Effector memory CD4-positive, alpha-beta T cell (primary cell): Measurements from ENCODE around the gene TSPAN10.

ENCODE experiments used
- DNase-seq, 3 donors: peaks; one replicate each; pipeline ENCODE4 v3.0.0-alpha.2; 2020
- H3K27ac ChIP-seq: 2 replicates; pipeline ENCODE4 v1.7.0; 2013; ENCODE audit warnings: mild to moderate bottlenecking, low read length, moderate library complexity; ENCODE audit not compliant: insufficient read depth, poor library complexity, severe bottlenecking
- H3K27me3 ChIP-seq: replicated peaks from 2 replicates; pipeline ENCODE4 v1.7.0; 2013; ENCODE audit warnings: mild to moderate bottlenecking, low read length; ENCODE audit not compliant: insufficient read depth, control insufficient read depth, poor library complexity, severe bottlenecking
- H3K36me3 ChIP-seq: 2 replicates; pipeline ENCODE4 v1.7.0; 2013; ENCODE audit warnings: mild to moderate bottlenecking, low read length, moderate library complexity; ENCODE audit not compliant: control insufficient read depth, insufficient read depth
- H3K4me1 ChIP-seq: 2 replicates; pipeline ENCODE4 v1.7.0; 2013; ENCODE audit warnings: low read length, mild to moderate bottlenecking; ENCODE audit not compliant: control insufficient read depth, insufficient read depth, poor library complexity, severe bottlenecking
- H3K4me3 ChIP-seq: 2 replicates; pipeline ENCODE4 v1.7.0; 2013; ENCODE audit warnings: low read length, low read depth, mild to moderate bottlenecking; ENCODE audit not compliant: insufficient read depth, poor library complexity, severe bottlenecking
- H3K9me3 ChIP-seq: 2 replicates; pipeline ENCODE4 v1.7.0; 2013; ENCODE audit warnings: mild to moderate bottlenecking, low read length, moderate library complexity; ENCODE audit not compliant: control insufficient read depth

The TSPAN10 gene

DNA sequence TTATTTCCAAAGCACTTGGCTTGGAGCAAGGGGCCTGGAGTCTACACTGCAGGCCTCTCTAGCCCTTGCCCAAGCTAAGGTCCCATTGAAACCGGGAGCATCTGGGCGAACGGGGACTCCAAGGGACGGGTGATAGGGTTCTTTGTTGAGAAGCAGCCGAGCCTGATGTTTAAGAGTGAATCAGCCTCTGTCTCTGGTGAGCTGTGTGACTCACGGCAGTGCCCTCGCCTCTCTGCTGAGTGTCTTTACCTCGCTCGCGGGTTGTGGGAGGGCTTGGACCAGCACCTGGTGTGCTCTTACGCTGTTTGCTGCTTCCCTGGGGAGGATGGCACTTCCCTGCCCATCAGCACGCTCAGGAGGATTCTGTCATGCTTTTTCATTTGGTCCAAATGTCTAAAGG, 48.1 kb downstream of the TSPAN10 start:
- no peak for DNase-seq
- Histone ChIP-seq H3K4me1 (peaks cover 20% of the 10 kb centered on the region), H3K27me3 (no peaks in the 10 kb centered on the region), H3K36me3 (peaks cover 41% of the 10 kb centered on the region), H3K27ac (peak overlapping the region; percentile 67), H3K4me3 (peak overlapping the region; percentile 79), H3K9me3 (no peaks in the 10 kb centered on the region)

DNA sequence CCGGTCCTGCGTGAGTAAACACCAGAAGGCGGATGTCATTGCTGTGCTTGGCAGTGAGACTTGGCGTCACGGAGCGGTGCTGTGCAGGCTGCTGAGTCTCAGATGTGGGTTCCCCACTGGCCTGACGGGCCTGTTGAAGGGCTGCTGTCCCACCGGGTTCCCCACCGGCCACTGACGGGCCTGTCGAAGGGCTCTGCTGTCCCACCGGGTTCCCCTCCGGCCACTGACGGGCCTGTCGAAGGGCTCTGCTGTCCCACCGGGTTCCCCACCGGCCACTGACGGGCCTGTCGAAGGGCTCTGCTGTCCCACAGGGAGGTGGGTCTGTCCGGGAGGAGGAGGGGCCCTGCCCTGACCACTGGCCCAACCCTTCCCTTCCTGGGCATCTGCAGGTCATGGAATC, 49.6 kb downstream of the TSPAN10 start:
- H3K36me3 ChIP-seq: peaks cover 55% of the 10 kb centered on the region
- DNase-seq: no peak
- no peak overlapping the region for H3K27ac ChIP-seq
- peaks cover 20% of the 10 kb centered on the region for H3K4me1 ChIP-seq
- H3K27me3 ChIP-seq: no peaks in the 10 kb centered on the region
- H3K4me3 ChIP-seq: no peak overlapping the region
- H3K9me3 ChIP-seq: no peaks in the 10 kb centered on the region

DNA sequence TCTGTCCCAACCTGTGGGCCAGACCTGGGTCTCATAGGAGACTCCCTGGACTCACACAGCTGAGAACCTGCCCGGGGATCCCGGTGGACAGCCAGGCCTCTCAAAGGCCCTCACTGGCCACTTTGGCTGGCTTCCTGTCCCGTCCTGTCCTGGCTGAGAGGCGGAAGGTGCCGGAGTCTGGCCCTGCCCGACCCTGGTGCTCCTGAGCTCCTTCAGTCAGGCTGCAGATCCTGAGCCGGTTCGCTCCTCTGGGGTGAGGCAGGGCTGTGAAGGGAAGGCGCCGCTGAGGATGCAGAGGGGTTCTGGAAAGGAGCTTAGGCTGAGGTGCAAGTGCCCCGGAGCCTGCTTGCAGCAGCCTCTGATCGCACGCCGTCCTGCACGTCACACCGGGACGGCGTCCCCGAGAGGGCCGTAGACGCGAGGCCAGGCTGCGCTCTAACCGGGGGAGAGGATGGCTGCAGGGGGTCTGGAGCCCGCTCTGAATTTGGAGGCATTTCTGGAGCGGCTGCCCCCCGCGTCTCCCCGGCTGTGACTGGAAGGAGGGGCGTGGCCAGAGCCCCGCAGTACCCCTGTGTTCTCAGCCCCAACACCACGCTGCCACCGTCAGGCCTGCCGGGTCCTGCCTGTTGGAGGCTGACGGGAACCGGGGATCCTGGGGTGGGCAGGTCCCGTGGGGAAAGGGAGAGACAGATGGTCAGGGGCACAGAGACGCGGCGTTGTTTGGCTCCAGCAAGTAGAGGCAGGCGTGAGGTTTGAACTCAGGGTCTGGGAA, 51.0 kb downstream of the TSPAN10 start:
- no peaks in the 10 kb centered on the region for H3K27me3 ChIP-seq
- H3K9me3 ChIP-seq: no peaks in the 10 kb centered on the region
- peaks cover 69% of the 10 kb centered on the region for H3K36me3 ChIP-seq
- peaks cover 14% of the 10 kb centered on the region for H3K4me1 ChIP-seq
- H3K4me3 ChIP-seq: no peak overlapping the region
- DNase-seq: no peak
- H3K27ac ChIP-seq: no peak overlapping the region

DNA sequence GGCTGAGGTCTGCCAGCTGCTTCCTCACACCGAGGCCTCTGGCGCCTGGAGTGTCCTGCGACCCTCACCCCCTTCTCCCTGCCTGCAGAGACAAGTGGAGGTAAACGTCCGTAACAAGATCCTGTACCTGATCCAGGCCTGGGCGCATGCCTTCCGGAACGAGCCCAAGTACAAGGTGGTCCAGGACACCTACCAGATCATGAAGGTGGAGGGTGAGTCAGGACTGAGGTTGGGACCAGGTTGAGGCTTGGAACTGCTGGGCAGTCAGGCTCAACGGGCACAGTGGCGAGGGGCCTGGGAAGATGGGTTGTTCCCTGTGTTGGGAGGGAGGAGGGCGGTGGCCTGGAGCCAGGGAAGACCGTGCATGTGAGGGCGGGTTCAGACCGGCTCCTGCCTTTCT, 51.6 kb downstream of the TSPAN10 start:
- H3K27me3 ChIP-seq: no peaks in the 10 kb centered on the region
- H3K27ac ChIP-seq: no peak overlapping the region
- H3K4me3 ChIP-seq: no peak overlapping the region
- peaks cover 13% of the 10 kb centered on the region for H3K4me1 ChIP-seq
- DNase-seq: no peak
- peaks cover 75% of the 10 kb centered on the region for H3K36me3 ChIP-seq
- H3K9me3 ChIP-seq: no peaks in the 10 kb centered on the region

DNA sequence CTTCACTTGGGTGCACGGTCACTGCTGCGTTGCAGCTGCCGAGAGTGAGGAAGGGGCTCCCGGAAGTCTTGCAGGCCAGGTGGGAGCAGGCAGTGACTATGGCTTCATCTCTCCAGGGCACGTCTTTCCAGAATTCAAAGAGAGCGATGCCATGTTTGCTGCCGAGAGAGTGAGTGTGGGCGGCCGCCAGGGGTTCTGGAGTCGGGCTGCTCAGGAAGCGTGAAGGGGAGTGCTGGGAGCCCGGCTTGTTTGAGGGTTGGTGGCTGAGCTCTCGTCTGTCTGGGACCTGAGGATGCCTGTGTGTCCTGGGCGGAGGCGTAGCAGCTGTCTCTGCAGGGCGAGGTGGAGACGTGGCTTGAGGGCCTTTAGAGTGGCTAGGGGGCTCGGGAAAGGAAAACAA, 53.1 kb downstream of the TSPAN10 start:
- H3K27ac ChIP-seq: peak overlapping the region; percentile 5
- H3K4me3 ChIP-seq: no peak overlapping the region
- H3K36me3 ChIP-seq: peaks cover 90% of the 10 kb centered on the region

DNA sequence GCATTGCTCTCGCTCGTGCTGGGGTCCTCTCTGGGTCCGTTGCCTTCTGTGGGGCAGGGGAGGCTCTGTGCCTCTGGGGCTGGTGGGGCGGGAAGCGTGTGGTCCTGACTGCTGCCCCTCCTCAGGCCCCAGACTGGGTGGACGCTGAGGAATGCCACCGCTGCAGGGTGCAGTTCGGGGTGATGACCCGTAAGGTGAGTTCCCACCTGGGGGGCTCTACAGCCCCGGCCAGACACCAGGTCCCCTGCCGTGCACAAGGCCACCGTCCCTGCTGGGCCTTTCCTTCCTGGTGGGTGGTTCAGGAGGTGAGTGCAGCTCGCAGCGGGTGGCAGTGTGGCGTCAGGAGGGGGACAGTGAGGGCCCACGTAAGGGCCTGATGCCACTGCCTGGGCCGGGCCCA, 53.6 kb downstream of the TSPAN10 start:
- Histone ChIP-seq H3K9me3 (no peaks in the 10 kb centered on the region), H3K4me1 (no peaks in the 10 kb centered on the region), H3K27me3 (no peaks in the 10 kb centered on the region), H3K4me3 (no peak overlapping the region), H3K27ac (peak overlapping the region; percentile 5), H3K36me3 (peaks cover 94% of the 10 kb centered on the region)
- no peak for DNase-seq

More for the DNA sequence above, 53.1 kb downstream of the TSPAN10 start:
- H3K27me3 ChIP-seq: no peaks in the 10 kb centered on the region
- no peak for DNase-seq
- no peaks in the 10 kb centered on the region for H3K9me3 ChIP-seq
- peaks cover 5% of the 10 kb centered on the region for H3K4me1 ChIP-seq

DNA sequence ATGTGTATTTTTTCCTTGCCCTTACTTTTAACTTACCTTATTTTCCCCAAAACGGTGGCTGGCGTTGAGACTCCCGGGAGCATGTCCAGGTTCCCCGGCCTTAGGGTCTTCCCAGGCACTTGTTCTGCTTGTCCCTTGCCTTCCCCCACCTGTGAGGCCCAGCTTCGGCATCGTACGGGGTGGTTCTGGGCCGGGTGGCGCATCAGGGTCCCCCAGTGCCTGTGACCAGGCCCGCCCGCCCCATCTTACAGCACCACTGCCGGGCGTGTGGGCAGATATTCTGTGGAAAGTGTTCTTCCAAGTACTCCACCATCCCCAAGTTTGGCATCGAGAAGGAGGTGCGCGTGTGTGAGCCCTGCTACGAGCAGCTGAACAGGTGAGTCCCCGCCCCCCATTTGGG, 54.2 kb downstream of the TSPAN10 start:
- Histone ChIP-seq H3K9me3 (no peaks in the 10 kb centered on the region), H3K27me3 (no peaks in the 10 kb centered on the region), H3K4me1 (no peaks in the 10 kb centered on the region), H3K4me3 (no peak overlapping the region), H3K27ac (no peak overlapping the region), H3K36me3 (peaks cover 99% of the 10 kb centered on the region)
- DNase-seq: no peak

DNA sequence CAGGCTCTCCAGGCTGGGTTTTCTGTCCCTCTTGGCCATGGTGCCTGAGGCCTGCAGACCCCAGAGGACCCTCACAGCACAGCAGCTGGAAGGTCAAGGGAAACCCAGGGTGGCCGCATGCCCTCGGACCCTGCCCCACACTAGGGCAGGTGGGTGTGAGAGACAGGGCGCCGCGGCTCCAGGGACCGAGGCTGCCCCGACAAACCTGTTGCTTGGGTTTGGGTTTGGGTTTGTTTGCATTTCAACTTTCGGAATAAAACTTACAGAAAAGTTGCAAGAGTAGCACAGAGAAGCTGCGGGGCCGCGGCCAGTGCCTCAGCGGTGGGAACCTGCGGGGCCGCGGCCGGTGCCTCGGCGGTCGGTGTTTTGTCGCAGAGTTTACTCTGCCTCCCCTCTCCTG, 54.6 kb downstream of the TSPAN10 start:
- peaks cover 99% of the 10 kb centered on the region for H3K36me3 ChIP-seq
- no peaks in the 10 kb centered on the region for H3K4me1 ChIP-seq
- no peak overlapping the region for H3K27ac ChIP-seq
- no peaks in the 10 kb centered on the region for H3K27me3 ChIP-seq
- no peak for DNase-seq
- H3K9me3 ChIP-seq: no peaks in the 10 kb centered on the region
- H3K4me3 ChIP-seq: no peak overlapping the region

DNA sequence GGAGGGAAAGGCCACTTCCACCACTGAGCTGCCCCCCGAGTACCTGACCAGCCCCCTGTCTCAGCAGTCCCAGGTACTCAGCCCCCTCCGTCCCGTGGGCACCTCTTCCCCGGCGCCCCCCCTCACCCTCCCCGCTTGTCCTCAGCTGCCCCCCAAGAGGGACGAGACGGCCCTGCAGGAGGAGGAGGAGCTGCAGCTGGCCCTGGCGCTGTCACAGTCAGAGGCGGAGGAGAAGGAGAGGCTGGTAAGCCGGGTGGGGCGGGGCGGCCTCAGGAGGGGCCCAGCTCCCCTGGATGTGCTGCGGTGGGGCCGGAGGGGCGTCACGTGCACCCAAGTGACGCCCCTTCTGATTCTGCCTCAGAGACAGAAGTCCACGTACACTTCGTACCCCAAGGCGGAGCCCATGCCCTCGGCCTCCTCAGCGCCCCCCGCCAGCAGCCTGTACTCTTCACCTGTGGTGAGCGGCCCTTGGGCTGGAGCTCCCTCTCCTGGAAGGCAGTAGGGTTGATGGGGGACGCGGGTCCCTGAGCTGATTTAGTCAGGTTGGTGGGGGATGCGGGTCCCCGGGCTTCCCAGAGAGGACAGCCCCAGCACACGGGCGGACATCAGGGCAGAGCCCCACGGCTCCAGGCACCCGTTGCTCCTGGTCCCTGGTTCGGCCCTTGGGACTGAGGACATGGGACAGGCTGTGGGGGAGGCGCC, 56.7 kb downstream of the TSPAN10 start:
- DNase-seq: no peak
- H3K9me3 ChIP-seq: no peaks in the 10 kb centered on the region
- H3K27ac ChIP-seq: no peak overlapping the region
- H3K4me1 ChIP-seq: no peaks in the 10 kb centered on the region
- H3K4me3 ChIP-seq: no peak overlapping the region
- peaks cover 99% of the 10 kb centered on the region for H3K36me3 ChIP-seq
- no peaks in the 10 kb centered on the region for H3K27me3 ChIP-seq

DNA sequence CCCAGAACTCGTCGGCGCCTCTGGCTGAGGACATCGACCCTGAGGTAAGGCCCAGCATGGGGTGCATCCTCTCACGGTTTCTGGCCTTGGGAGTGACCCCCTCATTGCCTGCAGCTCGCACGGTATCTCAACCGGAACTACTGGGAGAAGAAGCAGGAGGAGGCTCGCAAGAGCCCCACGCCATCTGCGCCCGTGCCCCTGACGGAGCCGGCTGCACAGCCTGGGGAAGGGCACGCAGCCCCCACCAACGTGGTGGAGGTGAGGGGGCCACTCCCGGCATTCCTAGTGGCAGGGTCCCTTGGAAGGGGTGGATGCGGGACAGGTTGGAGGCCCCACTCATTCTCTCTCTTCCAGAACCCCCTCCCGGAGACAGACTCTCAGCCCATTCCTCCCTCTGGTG, 57.8 kb downstream of the TSPAN10 start:
- Histone ChIP-seq H3K36me3 (peaks cover 87% of the 10 kb centered on the region), H3K27ac (no peak overlapping the region), H3K9me3 (no peaks in the 10 kb centered on the region), H3K4me1 (no peaks in the 10 kb centered on the region), H3K27me3 (no peaks in the 10 kb centered on the region), H3K4me3 (no peak overlapping the region)
- DNase-seq: no peak
